DND-41 (cell line): ENCODE results near the gene ATP8A2.

Experiments
- EZH2 ChIP-seq: IDR thresholded peaks from 3 replicates; pipeline ENCODE4 v1.6.1; 2012; ENCODE audit warnings: borderline replicate concordance, low read depth, mild to moderate bottlenecking, moderate library complexity, low read length, inconsistent platforms; ENCODE audit not compliant: severe bottlenecking
- TF ChIP-seq, protein P1 (sequence below): IDR thresholded peaks from 2 replicates; pipeline ENCODE4 v1.5.1; 2012; ENCODE audit warnings: borderline replicate concordance, low read length, moderate library complexity, mild to moderate bottlenecking; ENCODE audit not compliant: poor library complexity, severe bottlenecking; ENCODE audit errors: extremely low read depth

DNA sequence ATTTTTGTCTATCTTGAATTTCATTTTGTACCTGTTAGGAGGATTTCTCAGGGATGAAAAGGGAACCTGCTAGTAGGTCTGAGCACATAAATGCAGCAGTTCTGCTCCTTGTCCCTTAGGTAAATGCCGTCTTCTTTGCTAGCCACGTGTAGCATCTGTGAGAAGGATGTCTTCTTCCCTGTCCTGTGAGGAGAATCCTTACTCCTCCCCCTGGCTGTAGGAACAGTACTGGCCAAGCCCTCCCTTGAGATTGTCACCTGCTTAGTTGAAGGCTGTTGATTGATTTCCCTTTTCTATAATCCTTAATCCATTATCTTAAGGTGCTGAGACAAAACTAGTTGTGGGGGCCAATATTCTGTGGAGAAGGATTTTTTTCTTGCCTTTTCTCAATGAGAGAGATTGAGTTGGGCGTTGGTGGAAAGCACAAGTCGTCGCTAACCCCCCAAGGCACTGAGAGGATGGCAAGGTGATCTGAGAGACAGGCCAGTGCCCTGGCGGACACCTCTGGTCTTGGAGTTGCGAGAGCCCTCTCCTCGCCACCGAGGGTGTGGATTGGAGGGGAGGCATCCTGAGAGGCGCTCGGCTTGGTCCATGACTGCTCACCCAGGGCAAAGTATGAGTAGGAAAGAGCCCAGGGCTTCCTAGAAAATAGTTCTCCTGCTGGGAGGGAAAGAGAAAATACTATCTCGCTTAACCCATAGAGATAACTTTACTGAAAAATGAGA is 216.7 kb downstream of the ATP8A2 start:
- TF ChIP-seq, protein P1, sequence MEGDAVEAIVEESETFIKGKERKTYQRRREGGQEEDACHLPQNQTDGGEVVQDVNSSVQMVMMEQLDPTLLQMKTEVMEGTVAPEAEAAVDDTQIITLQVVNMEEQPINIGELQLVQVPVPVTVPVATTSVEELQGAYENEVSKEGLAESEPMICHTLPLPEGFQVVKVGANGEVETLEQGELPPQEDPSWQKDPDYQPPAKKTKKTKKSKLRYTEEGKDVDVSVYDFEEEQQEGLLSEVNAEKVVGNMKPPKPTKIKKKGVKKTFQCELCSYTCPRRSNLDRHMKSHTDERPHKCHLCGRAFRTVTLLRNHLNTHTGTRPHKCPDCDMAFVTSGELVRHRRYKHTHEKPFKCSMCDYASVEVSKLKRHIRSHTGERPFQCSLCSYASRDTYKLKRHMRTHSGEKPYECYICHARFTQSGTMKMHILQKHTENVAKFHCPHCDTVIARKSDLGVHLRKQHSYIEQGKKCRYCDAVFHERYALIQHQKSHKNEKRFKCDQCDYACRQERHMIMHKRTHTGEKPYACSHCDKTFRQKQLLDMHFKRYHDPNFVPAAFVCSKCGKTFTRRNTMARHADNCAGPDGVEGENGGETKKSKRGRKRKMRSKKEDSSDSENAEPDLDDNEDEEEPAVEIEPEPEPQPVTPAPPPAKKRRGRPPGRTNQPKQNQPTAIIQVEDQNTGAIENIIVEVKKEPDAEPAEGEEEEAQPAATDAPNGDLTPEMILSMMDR: no peak
- TF ChIP-seq EZH2: no peak
